Measurements from ENCODE around the gene RACGAP1.

- TF ChIP-seq CTCF (IDR thresholded peaks at IDR 0.05; ENCODE audit: low read length) (no peak), EZH2 (IDR thresholded peaks at IDR 0.05; ENCODE audit: borderline replicate concordance, low read length) (no peak)
These were observed 80.6 kb downstream of the RACGAP1 start for GRCh38 chr12:49944718-49945117.
